HEK293T (cell line): ENCODE measurements around the gene NDNF.

Experiments used
- CTBP1 ChIP-seq: fragments of 450-650 bp; IDR thresholded peaks from 2 replicates; pipeline ENCODE4 v1.6.1; 2016; ENCODE audit warnings: borderline replicate concordance
- FOXK2 ChIP-seq: fragments of 450-650 bp; IDR thresholded peaks from 2 replicates; pipeline ENCODE4 v1.6.1; 2016; ENCODE audit warnings: mild to moderate bottlenecking
- FOXM1 ChIP-seq: fragments of 450-650 bp; IDR thresholded peaks from 2 replicates; pipeline ENCODE4 v1.6.1; 2017; ENCODE audit warnings: mild to moderate bottlenecking, borderline replicate concordance
- HDGF ChIP-seq: fragments of 450-650 bp; IDR thresholded peaks from 2 replicates; pipeline ENCODE4 v1.6.1; 2017; ENCODE audit warnings: antibody characterized with exemption, borderline replicate concordance
- SUZ12 ChIP-seq: fragments of 450-650 bp; IDR thresholded peaks from 2 replicates; pipeline ENCODE4 v1.6.1; 2016; ENCODE audit warnings: mild to moderate bottlenecking

- no peak for TF ChIP-seq HDGF
- TF ChIP-seq FOXM1 = no peak
- no peak for TF ChIP-seq SUZ12
- TF ChIP-seq CTBP1 = no peak
- no peak for TF ChIP-seq FOXK2
Observed at GRCh38 chr4:121007660-121008059, 64.7 kb downstream of the NDNF start.
